ENCODE results near the gene SMAD7.
A peak's percentile ranks its signal among the peaks of the same experiment; 100 is the strongest.

The SMAD7 gene, protein sequence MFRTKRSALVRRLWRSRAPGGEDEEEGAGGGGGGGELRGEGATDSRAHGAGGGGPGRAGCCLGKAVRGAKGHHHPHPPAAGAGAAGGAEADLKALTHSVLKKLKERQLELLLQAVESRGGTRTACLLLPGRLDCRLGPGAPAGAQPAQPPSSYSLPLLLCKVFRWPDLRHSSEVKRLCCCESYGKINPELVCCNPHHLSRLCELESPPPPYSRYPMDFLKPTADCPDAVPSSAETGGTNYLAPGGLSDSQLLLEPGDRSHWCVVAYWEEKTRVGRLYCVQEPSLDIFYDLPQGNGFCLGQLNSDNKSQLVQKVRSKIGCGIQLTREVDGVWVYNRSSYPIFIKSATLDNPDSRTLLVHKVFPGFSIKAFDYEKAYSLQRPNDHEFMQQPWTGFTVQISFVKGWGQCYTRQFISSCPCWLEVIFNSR

DNA sequence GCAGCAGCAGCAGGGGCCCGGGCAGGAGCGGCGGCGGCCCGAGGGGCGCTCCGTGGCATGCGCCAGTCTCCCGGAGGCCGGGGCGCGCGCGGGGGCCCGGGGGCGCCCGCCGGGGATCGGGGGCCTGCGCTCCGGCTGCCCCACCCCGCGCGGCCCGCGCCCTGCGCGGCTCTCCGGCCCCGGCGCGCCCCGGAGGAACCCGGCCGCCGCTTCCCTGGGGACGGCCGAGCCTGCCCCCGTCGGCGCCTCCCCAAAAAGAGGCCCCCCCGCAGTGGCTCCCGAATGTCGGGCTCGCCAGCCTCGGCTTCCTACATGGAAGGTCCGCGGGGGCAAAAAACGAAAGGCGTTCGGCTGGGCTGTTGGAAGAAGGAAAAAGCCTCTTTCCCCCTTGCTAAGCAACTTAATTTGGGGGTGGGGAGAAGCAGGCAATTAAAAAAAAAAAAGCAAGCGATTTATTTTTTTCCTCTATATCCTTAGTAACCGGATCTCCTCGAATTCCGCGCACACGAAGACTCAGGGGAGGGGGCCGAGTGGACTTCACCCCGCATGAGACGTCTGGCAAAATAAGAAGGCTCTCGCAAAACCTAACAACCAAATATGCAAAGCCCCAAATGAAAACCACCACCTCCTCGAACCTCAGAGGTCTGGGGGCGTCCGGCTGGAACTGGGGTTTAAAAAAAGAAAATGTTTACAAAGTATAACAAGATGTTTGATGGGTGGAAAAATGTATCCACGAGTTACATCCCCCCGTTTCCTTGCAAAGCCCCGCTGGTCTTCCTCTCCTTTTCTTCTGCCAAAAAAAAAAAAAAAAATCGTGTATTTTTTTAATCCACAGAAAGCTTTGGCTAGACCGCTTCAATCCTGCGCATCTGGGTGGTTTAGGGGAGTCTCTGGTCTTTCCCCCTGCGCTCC, at the start of gene SMAD7:
Gene SMAD7 (minus strand): TSS at position 430 of the 912 bp plus-strand sequence. CDS start 541 bp downstream, outside the sequence.
- DNase-seq: no peak

DNA sequence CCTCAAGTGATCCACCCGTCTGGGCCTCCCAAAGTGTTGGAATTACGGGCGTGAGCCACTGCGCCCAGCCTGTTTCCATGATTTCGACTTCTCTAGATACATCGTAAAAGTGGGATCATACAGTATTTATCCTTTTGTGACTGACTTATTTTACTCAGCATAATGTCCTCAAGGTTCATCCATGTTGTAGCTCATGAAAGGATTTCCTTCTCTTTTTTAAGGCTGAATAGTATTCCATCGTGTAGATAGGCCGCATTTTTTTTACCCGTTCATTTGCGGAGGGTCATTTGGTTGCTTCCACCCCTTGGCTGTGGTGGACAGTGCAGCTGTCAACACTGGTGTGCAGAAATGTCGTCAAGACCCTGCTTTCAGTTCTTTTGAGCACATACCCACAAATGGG, 48.8 kb upstream of the SMAD7 start:
- DNase-seq: no peak

DNA sequence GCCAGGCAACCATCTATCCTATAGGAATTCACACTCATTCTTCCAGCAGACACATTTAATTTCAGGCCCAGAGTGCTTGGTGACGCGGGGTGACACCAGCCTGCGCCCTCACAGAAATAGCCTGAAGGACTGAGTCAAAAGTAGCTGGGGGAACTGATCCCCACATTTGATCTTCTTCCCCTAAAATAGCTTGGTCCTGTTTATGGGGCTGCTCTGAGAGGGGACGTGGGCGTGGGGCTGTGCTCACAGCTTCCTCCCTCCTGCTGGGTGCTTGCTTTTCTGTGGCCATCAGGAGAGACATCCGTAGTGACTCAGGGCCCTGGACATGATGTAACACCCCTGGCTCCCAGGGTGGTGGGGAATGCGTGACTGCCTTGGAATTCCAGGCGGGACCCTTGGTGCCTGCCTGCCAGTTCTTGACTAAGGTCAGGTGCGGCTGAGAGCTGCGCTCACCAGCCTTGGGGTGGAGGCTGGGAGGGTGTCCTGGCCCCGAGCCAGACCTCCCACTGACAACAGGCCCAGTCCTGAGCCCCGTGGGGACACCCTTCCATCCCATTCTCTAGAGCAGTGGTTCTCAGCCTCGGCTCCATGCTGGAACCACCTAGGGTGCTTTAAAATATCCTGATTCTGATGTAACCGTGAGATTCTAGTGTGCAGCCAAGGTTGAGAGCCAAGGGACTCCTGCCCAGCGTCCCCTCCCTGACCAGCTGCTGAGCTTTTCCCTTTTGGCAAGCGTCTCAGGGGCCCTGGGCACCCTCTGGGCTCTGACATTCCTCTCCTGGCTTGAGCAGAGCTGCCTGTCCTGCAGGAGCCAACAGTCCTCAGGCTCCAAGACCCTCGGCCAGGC, 47.4 kb upstream of the SMAD7 start:
- DNase-seq: peak in 1 of 2 donors; percentile 11

DNA sequence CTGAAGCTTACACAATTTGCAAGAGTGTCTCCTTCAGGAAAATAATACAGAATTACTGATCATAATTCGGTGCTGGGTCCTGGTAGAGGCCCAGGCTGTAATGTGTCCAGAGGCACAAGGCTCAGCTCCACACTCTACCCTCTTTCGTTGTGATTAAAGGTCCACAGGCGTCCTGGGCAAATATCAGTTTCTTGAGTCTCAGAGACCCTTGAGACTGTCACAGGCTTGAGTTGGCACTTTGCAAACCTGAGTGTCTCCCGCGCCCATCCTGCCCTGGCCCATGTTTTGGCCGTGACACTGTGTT, 46.9 kb upstream of the SMAD7 start:
- no peak for DNase-seq

DNA sequence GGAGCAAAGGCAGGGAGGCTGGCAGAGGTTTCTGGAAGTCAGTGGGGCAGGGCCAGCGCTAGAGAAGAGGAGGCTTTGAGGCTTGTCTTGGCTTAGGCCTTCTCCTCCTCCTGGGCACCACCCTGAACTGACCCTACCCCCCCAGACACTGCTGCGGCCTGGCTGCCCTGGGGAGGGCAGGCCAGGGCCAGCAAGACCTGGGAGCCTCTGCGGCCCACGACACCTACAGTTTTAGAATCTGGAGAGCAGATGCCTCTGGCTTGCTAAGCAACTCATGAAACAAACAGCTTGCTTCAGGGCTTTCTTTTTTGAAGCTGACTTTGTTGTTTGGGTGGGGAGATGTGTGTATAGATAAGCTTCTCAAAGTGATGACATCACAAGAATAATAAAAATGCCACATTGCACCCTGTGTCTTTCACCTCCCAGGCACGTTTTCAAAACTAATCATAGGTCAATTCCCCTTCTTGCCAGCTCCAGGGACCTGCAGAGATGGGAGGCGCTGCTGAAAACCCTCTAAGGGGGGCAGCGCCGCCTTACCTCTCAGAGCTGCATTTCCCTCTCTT, 46.2 kb upstream of the SMAD7 start:
- DNase-seq: no peak

DNA sequence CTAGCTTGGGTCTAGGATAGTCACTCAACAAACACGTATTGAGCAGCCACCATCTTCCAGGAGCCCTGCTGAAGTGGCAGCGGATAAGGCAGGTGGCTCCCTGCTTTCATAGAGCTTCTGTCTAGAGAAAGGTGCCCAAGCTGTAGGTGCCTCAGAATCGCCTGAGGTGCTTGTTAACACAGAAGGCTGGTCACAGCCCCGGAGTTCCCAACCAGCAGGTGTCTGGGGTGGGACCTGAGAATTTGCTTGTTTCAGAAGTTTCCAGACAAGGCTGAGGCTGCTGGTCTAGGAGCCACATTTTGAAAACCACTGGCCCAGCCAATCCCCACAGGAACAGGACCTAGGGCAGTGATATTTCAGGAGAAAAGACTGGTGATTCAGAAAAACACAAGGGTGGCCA, 45.3 kb upstream of the SMAD7 start:
- DNase-seq: no peak

DNA sequence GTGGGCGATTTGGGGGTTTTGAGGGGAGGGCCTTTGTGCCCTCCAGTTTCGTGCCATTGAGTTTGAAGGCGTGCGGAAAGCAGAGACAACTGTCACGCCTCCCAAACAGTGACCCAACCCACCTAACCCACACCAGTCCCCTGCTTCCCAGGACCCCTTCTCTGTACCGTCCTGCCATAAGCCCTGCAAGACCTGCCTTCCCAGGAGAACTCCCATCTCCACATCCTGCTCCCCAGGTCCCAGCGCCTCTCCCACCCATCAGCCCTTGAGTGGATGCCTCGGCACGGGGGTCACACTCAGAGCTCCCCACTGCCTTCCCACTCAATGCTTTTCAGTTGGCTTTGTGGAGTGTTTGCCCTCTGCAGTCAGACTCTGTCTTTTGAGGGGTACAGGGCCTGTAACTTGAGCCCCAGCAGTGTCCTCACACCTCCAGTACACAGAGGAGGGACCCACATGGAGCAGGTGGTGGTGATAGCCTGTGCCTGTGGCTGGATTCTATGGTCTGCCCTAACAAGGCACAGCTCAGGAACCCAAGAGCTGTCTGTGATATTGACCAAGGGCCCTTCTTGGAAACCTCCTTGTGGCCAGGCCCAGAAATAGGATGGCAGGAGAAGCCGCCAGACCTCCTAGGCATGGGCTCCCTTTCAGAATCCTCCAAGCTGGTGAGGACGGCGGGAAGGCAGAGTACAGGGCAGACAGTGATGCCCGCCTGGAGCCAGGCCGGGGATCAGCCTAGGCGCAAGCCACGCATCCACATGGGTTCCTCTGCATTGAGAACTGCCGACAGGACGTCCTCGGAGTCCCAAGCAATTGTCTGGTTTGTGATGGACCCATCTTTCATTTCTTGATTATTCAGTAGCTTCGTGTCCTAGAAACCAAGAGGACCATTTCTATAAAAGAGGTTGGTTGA, 44.4 kb upstream of the SMAD7 start:
- no peak for DNase-seq

DNA sequence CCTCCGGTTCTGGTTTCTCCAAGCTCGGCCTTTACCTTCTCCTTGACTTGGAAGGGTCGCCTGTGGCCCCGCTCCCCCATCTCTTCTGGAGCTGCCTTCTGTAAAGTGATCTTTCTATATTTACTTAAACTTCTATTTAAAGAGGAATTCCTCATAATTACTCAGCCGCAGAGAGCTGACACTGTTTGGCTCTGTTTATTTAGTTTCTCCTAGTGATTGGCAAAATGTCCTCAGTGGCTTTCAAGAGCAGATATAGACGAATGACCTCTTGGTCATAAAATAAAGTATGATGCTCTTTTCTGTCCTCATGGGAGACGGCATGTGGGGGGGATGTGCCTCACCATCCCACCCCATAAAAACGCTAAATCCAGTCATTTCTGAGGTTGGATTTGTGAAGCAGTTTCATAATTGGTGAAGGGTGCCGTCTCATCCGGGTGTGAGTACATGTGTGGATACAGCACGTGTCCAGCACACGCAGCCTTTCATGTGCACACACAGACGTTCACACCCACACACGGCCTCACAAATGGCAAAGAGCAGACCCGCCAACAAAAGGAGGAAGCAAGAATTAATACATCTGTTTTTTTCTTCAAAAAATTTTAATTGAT, 43.4 kb upstream of the SMAD7 start:
- no peak for DNase-seq

DNA sequence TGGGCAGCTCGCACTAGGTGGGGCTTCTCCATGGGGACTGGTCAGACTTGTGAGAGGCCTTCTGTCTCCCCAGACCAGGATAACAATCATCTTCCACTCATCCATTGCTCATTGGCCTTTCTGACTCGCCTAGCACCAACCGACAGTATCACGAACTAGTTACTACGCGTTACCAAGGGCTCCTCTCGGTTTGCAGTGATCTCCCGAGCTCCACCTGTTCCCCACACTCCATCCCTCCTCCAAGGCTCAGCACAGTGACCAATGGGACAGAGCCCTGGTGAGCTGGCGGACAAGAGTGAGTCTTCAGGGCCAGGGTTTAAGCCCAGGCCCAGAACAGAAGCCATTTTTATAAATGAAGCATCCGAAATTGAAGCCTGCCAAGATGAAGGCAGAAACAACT, 42.8 kb upstream of the SMAD7 start:
- no peak for DNase-seq

DNA sequence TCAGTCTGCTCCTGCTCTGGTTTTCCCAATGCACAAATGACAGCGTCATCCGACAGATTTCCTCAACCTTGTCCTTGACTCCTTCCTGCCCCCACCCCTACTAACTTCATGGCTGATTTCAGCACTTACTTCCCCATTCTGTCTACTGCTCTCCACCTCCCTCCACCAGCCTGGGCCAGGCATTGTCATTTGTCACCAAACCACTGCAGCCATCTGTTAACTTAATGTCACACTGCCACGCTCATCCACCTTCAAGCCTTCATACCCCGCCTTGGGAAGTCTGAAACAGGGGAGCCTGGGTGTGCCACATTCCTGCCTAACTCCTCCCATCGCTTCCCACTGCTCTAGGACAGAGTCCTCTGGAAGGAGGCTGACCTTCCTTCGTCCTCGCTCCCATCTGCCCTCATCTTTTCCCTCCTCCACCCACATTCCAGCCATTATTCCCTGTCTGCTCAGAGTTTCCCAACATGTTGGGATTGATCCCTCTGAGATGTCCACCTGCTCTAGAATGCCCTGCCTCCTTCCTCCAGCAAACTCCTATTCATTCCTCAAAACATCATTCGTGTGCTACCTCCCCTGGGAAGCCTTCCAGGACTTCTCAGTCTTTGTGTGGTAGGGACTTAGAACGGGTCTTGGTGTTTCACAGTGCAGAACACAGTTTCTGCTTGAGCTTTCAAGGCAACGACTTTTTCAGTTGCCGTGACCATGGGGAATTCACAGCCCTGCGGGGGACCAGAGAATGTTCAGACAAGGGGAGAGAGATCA, 42.2 kb upstream of the SMAD7 start:
- peak; percentile 35 to 97 for DNase-seq

DNA sequence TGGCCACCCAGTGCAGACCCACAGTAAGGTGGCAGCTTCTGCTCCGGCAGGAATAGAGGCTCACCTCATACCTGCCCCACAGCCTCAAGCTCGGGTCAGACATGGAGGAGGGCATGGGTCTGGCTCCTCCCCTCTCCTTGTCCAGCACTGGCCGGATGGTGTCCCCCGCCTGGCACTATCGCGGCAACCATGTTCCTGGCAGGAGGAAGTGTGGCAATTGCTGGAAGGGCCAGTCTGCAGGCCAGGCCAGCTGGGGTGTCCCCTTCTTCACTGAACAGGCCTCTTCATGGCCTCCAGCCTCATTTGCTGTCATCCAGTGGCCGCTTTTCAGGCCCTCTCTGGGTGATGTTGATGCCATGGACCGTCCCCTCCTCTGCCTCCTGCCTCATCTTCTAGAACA, 41.4 kb upstream of the SMAD7 start:
- DNase-seq: no peak

DNA sequence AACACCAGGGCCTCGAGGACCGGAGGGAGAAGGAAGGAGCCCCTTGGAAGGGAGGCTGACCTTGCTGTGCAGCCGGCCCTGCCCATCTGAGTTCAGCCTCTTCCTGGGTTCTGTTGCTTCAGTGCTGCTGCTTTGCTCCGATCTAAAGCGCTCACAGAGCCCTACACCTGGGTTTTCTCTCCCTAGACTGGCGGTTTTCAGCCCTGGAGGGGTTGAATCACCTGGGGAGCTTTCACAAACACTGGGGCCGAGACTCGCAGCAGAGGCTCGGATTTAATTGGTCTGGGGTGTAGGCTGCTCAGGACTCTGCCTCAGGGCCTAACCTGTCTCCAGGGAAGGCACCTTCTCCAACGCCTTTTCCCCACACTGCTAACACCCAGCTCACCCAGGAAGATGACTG, 40.9 kb upstream of the SMAD7 start:
- DNase-seq: no peak

DNA sequence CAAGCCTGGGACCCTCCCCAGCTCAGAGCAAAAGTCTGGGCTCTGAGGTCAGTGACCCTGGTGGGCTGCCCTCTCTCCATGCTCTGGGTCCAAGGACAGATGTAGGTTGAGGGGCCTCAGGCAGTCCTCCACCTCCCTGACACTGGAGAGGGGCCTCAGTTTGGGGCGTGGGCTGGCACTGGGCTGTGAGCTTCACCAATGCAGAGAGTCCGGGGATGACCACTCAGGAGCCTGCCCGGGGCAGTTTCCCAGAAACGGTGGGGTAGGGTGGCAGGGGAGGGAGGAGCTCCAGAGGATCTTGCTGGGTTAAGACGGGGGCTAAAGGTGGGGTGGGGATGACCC, 40.5 kb upstream of the SMAD7 start:
- DNase-seq: no peak

DNA sequence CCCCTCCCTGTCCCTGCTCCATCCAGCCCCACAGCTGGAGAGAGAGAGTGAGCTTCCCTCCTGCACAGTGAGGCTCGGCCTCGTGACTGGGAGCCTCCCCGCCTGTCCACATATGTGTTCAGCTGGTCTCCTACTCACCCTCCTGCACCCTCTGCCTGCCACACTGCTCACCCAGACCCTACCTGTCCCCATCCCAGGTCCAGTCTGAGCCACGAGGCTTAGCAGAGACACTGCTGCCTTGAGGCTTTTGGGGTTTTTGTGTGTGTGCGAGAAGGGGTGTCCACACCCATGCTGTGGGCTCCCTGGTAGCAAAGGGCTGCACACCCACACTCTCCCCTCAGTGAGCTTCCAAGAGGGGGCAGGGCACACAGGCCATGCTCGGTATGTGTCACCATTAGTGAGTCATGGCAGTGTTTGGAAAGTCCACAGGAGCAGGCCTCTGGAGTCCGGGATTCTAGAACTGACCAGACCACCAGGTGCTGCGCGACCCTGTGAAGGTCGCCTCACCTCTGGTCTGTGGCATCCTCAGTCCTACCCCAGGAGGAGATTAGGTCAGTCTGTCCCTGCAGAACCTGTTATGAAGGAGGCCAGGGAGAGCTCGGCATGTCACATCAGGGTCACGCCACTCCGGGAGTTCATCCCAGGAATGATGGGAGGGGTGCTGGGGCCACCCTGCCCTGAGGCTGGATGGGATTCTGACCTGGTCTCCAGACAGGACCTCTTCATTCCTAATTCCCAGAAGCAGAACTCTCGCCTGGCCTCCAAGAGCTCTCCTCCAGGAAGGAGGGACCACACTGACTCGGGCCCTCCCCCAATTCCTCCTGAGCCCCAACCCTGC, 39.9 kb upstream of the SMAD7 start:
- no peak for DNase-seq

DNA sequence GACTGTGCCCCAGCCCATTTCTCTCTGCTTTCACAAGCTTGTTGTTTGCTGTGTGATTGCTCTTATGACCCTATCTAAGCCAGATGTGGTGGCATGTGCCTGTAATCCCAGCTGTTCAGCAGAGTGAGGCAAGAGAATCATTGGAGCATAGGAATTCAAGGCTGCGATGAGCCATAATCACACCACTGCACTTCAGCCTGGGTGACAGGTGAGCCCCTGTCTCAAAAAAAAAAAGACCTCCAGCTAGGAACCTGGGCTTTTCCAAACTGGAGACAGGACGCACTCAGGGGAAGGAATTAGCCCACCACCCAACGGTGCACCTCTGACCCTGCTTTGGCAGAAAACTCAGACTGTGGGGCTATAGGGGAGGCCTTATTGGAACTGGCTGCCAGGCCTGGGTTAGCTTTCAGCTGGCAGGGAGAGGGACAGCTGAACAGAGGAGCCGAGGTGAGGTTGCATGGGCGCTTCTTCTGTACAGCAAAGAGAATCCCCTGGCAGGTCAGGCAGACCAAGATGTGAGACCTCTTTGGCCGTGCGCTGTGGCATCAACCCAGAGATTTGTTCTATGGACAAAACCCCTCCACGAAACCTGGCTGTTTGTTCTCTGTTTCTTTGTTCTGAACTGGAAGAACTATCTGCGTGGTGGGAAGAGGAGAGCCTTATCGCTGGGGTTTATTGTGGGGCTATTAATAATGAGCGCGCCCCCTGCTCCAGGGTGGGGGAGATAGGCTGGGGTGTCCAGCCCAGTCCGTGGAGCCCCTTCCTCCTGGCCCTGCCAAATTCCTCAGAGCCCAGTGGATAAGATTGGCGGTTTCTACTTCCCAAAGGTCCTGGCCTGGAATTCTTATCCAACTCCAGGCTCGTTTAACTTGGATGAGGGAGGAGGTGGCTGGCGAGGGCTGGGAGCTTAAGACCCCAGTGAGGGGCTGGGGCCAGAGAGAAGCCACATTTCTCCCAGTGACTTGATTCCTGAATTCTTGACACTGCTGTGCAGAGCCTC, 38.8 kb upstream of the SMAD7 start:
- no peak for DNase-seq

DNA sequence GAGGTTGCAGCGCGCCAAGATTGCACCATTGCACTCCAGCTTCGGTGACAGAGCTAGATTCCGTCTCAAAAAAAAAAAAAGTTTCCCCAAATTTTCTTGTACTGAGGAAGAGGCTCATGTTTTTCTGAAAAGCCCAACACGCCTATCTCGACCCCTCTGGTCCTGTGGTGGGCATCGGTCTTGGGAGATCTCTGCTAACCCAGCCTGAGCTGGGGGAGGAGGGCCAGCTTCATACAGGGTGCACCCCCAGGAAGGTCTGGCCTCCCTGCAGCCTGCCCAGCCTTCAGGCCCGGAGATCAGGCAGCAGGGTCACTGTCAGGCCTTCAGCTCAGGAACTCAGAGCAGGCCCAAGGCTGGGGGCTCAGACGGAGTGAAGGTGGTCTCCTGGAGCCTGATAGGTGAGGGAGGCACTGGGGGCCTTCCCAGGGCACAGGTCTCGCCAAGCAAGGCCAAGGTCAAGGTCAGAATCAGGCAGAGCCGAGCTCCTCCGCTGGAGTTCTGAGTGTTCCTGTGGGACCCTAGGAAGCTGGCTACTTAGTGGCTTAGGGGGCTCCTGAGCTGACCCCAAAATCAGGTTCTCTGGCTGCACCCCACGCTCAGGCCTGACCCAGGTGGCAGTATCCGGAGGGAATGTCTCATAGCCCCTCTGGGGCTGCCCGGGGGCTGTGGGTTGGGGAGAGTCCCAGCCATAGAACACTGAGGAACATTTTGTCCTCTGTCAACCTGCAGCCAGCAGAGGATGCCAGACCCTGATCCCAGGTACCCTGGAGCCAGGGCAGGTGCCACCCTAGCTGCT, 37.9 kb upstream of the SMAD7 start:
- DNase-seq: no peak

DNA sequence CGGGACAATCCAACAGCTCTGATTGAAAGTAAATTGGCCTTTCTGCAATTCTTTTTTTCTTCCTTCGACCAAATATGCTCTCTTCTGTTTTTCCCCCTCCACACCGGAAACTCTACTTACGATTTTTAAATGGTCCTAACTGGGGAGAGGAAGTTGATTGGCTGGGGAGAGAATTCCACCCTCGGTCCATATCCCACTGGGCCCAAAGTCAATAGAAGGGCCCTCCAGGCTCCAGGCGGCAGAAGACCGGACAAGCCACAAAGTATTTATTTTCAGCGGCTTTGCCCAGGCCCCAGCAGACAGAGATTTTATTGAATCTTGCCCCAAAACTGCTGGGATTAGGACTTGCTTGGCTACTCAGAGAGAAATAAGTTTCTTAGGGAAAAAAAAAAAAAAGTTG, 37.1 kb upstream of the SMAD7 start:
- DNase-seq: no peak
